ENCODE measurements around the gene GRK2. TPM values are rescaled to one million over a fixed set of nuclear protein-coding genes. Genes with fewer than 3 reads are reported as not detected.

GRK2 gene
- polyA plus RNA-seq, 1 donor (not counting 4 experiments of a cell fraction or from before 2014, with no cell fraction given): 21.1 TPM

DNA sequence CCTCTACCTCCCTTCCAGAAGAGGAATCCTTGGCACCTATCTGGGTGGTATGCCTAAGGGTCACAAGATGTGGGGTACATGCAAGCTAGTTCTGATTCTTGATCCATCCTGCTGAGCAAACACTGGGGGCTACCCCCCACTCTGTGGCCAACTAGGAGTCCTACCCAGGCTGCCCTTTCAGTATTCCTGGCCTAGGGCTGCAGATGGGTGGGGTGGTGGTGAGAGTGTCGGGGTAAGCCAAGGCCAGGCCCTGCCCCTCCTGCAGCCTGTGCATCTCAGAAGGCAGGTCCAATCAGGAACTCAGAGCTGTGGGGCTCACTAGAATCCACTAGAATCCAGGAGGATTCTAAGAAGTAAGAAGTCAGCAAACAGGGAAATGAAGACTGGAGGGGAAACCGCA lies 47.9 kb downstream of the GRK2 start:
- Histone ChIP-seq H3K9me3 (ENCODE audit: control insufficient read depth, low read depth, low read length) (no peaks in the 10 kb centered on the region), H3K4me2 (ENCODE audit: control insufficient read depth, extremely low read depth, insufficient read depth, low read depth, low read length) (no peak overlapping the region), H3K27ac (ENCODE audit: control insufficient read depth, insufficient read depth, low read length) (no peak overlapping the region), H2AFZ (ENCODE audit: control insufficient read depth, low read length) (no peak overlapping the region), H3K27me3 (ENCODE audit: control insufficient read depth, extremely low read depth, insufficient read depth, low read length) (no peaks in the 10 kb centered on the region), H3K4me3 (ENCODE audit: control insufficient read depth in 2 of 3, extremely low read depth in 1 of 3, insufficient read depth in 2 of 3, low read depth in 1 of 3, low read length in 3 of 3) (no peak overlapping the region), H4K20me1 (ENCODE audit: control insufficient read depth, extremely low read depth, insufficient read depth, low read length) (no peaks in the 10 kb centered on the region), H3K79me2 (ENCODE audit: control insufficient read depth, insufficient read depth, low read length) (peaks cover 5% of the 10 kb centered on the region), H3K36me3 (ENCODE audit: control insufficient read depth in 2 of 2, extremely low read depth in 1 of 2, insufficient read depth in 2 of 2, low read length in 2 of 2) (peaks cover 0 to 6% of the 10 kb centered on the region in 2 experiments), H3K9ac (ENCODE audit: control insufficient read depth, extremely low read depth, insufficient read depth, low read length) (no peak overlapping the region), H3K4me1 (ENCODE audit: control insufficient read depth, extremely low read depth, insufficient read depth, low read length) (peaks cover 62% of the 10 kb centered on the region), H3K9me1 (ENCODE audit: control insufficient read depth, extremely low read depth, insufficient read depth, low read length) (no peaks in the 10 kb centered on the region)
- FAIRE-seq: no peak
- DNase-seq (ENCODE audit: low read depth, low spot score): no peak
- TF ChIP-seq, protein P1, sequence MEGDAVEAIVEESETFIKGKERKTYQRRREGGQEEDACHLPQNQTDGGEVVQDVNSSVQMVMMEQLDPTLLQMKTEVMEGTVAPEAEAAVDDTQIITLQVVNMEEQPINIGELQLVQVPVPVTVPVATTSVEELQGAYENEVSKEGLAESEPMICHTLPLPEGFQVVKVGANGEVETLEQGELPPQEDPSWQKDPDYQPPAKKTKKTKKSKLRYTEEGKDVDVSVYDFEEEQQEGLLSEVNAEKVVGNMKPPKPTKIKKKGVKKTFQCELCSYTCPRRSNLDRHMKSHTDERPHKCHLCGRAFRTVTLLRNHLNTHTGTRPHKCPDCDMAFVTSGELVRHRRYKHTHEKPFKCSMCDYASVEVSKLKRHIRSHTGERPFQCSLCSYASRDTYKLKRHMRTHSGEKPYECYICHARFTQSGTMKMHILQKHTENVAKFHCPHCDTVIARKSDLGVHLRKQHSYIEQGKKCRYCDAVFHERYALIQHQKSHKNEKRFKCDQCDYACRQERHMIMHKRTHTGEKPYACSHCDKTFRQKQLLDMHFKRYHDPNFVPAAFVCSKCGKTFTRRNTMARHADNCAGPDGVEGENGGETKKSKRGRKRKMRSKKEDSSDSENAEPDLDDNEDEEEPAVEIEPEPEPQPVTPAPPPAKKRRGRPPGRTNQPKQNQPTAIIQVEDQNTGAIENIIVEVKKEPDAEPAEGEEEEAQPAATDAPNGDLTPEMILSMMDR (optimal IDR thresholded peaks at IDR 0.05 in 1 of 3, IDR thresholded peaks at IDR 0.05 in 1 of 3, conservative IDR thresholded peaks at IDR 0.05 in 1 of 3; ENCODE audit: extremely low read depth in 1 of 3, insufficient read depth in 2 of 3, low read length in 3 of 3): no peak
- no peak for TF ChIP-seq EZH2 (IDR thresholded peaks at IDR 0.05; ENCODE audit: low read length)
- dilution Hi-C loops (cut with MboI; ENCODE audit: extremely low pct_ligation_motif_present, low sequenced_read_pairs): no loop called here

DNA sequence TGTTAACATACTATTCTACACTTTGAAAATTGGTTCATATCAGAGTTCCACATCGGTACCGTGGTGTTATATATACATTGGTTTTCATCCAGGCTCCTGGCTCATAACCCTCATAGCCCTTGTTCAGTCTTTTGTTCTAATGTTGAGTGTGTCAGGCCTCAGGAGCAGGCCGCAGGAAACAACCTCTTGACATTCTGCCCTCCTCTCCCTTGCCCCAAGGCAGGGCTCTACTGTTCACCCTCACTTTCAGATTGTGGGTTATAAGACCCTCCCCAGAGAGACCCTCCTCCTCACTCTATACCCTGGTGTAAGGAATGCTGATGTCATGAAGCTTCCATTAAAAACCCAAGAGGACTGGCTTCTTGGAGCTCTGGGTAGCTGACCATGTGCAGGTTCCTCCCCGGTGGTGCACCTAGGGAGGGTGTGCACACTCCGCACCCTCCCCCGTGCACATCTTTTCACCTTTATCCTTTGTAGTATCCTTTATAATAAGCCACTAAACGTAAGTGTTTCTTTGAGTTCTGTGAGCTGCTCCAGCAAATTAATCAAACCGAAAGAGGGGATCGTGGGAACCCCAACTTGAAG lies 49.1 kb downstream of the GRK2 start:
- FAIRE-seq (no peak), DNase-seq (ENCODE audit: low read depth, low spot score) (no peak)
- peaks cover 56% of the 10 kb centered on the region for H3K4me1 ChIP-seq (ENCODE audit: control insufficient read depth, extremely low read depth, insufficient read depth, low read length)
- no peak overlapping the region for H3K27ac ChIP-seq (ENCODE audit: control insufficient read depth, insufficient read depth, low read length)
- H3K27me3 ChIP-seq (ENCODE audit: control insufficient read depth, extremely low read depth, insufficient read depth, low read length): no peaks in the 10 kb centered on the region
- no peaks in the 10 kb centered on the region for H3K9me3 ChIP-seq (ENCODE audit: control insufficient read depth, low read depth, low read length)
- peaks cover 5% of the 10 kb centered on the region for H3K79me2 ChIP-seq (ENCODE audit: control insufficient read depth, insufficient read depth, low read length)
- H3K4me2 ChIP-seq (ENCODE audit: control insufficient read depth, extremely low read depth, insufficient read depth, low read depth, low read length): no peak overlapping the region
- dilution Hi-C loops (cut with MboI; ENCODE audit: extremely low pct_ligation_motif_present, low sequenced_read_pairs): no loop called here
- no peaks in the 10 kb centered on the region for H3K9me1 ChIP-seq (ENCODE audit: control insufficient read depth, extremely low read depth, insufficient read depth, low read length)
- no peak overlapping the region for H2AFZ ChIP-seq (ENCODE audit: control insufficient read depth, low read length)
- TF ChIP-seq, protein P1 (optimal IDR thresholded peaks at IDR 0.05 in 1 of 3, IDR thresholded peaks at IDR 0.05 in 1 of 3, conservative IDR thresholded peaks at IDR 0.05 in 1 of 3; ENCODE audit: extremely low read depth in 1 of 3, insufficient read depth in 2 of 3, low read length in 3 of 3): no peak
- TF ChIP-seq EZH2 (IDR thresholded peaks at IDR 0.05; ENCODE audit: low read length): no peak
- no peak overlapping the region for H3K4me3 ChIP-seq (ENCODE audit: control insufficient read depth in 2 of 3, extremely low read depth in 1 of 3, insufficient read depth in 2 of 3, low read depth in 1 of 3, low read length in 3 of 3)
- H3K36me3 ChIP-seq (ENCODE audit: control insufficient read depth in 2 of 2, extremely low read depth in 1 of 2, insufficient read depth in 2 of 2, low read length in 2 of 2): no peaks in the 10 kb centered on the region
- H3K9ac ChIP-seq (ENCODE audit: control insufficient read depth, extremely low read depth, insufficient read depth, low read length): no peak overlapping the region
- no peaks in the 10 kb centered on the region for H4K20me1 ChIP-seq (ENCODE audit: control insufficient read depth, extremely low read depth, insufficient read depth, low read length)

Data from keratinocyte (primary cell).